ENCODE results near the gene PLEKHM2.

The PLEKHM2 gene

DNA sequence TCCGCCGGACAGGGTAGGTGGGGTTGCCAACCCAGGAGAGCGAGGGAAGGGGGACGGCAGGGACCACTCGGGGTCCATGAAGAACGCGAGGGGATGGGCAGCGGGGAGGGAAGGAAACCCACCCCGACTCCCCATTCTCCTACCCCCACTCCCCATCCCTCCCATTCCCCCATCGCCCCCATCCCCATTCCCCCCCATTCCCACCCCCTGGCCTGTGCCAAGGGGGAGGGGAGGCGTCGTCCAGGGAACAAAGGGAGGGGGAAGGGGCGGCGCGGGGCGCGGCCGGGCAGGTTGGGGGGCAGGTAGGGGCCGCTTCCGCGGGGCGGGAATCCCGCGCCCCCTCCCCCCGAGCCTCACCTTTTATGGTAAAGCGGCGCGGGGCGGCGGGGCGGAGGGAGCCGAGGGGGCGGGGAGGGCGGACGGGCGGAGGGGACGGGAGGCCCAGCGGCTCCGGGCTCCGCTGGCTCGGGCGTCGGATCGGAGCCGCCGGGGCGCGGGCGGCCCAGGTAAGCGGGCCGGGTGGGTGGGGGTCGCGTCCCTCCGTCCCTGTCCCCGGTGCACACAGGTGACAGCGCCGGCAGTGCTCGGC, 74.3 kb downstream of the PLEKHM2 start, which contains the start of gene FBLIM1:
Gene FBLIM1 (plus strand): TSS at position 453 of the 589 bp plus-strand sequence. CDS start 6,189 bp downstream, outside the sequence.
- no peak for DNase-seq (ENCODE audit: low read depth in 2 of 2)

DNA sequence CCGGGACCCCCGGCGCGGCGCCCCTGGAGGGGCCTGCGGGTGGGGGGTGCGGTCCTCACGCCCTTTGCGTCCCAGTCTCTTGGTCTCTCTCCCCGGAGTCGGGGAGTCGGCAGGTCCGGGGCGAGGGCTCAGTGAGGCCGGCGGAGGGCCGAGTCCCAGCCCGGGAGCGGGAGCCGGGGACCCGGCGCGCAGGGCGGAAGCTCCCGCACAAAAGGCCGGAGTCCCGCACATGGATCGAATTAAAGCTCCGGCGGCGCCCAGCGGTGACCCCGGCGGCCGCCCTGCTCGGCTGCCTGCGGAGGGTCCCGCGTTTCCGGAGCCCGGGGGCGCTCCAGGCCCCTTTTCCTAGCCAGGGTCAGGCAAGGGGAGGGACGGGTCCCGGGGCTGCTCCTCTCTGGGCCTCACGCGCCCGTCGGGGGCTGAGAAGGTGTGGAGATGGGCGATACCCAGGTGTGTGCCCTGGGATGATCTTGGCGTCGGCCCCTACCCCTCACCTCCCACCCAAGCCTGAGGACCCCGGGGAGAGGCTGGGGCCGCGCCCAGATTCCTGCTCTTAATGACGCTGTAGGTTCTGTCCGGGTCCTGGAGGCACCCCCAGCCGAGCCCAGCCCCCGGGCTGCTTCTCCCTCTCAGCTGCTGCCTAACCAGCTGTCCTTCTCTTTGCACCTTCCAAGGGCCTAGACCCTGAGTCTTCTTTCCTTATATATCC, 75.0 kb downstream of the PLEKHM2 start:
- no peak for DNase-seq (ENCODE audit: low read depth in 2 of 2)

DNA sequence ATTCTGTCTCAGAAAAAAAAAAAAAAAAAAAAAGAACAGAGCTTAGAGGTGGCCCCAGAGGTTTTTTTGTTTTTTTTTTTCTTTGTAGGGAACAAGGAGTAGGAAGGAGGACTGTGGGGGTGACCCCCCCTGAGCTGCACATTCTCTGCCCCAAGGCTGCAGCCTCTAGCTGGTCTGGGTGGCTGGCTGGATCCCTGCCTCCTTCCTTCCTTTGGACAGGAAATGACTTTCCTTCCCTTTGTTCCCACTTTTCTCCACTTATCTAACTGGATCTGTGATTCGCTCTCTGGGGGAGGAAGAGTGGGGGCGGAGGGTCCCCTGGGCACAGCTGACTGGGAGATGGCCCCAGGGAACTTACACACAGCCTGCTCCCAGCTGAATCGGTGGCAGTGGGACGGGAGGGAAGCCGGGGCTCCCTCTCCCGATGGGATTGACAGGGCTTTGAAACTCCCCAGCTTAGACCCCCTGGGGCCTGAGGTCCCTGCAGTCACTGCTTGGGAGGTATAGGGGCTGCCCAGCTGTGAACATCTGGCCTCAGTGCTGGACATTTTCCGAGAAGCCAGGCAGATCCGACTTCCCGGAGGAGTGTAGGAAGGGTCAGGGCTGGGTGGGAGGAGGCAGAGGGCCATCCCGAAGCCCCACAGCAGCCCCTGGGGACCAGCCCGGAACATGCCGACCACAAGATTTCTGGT, 76.5 kb downstream of the PLEKHM2 start:
- DNase-seq (ENCODE audit: low read depth in 2 of 2), result no peak

DNA sequence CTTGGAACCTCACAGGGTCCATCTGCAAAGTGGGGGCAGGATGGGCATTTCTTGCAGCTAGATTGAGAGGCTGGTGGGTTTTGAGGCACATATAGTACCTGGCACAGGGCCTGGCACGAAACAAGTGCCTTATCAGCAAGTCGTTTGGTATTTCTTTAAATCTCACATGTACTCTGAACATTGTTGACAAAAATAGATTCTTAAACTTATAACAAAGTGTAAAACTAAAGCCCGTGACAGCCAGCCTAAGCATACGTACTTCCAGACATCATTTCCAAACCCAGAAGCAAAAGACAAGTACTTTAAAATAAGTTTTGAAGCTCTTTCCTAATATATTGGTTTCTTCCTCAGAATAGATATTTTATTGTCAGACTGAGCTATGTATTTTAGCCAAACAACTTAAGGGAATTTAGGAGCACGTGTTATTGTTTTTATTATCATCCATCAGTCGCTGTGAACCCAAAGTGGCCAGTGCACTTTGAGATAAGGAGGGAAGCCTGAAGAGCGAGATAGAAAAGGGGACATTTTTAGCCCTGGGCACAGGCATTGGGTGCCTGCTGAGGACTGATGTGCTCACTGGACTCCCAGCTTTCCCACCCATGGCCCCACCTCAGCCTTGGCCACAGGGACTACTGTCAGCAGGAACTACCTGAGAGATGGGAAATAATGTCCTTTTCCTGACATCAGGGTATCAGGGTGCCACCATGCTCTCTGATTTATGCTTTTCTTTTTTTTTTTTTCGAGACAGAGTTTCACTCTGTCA, 77.4 kb downstream of the PLEKHM2 start:
- DNase-seq (ENCODE audit: low read depth in 2 of 2), result no peak

DNA sequence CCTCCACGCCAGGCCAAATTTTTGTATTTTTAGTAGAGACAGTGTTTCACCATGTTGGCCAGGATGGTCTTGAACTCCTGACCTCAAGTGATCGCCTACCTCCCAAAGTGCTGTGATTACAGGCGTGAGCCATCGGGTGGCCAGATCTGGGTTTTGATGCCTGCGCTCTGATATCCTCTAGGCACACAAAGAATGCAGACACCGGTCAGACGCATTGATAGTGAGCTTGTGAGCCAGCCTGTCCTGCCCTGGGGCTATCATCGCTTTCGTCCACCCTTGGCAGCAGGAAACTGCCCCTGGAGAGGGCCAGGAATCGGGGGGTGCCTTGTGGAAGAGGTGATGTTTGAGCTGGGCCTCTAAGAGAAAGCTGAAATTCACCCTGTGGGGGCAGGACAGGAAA, 78.4 kb downstream of the PLEKHM2 start:
- DNase-seq (ENCODE audit: low read depth in 2 of 2), result no peak

DNA sequence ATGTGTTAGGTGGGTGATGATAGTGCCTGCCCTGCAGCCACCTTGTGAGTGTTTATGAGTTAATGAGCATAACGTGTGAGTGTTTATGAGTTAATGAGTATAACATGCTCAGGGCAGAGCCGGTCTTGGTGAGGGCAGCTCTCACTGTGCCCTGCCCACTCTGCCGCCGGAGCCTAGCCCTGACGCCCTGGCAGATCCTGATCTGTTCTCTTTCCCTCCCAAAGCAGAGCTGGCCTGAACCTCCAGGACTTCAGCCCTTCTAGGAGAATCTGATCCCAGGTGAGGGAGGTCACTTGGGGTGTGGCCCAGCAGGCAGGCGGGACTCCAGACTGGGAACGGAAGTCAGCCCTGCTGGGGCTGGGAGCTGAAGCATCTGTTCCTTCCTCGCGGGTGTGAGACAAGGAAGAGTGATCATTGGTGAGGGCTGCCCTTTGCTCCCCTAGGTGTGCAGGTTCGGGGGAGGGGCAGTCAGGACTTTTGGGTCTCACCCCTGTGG, 80.2 kb downstream of the PLEKHM2 start:
- DNase-seq (ENCODE audit: low read depth in 2 of 2), result no peak

DNA sequence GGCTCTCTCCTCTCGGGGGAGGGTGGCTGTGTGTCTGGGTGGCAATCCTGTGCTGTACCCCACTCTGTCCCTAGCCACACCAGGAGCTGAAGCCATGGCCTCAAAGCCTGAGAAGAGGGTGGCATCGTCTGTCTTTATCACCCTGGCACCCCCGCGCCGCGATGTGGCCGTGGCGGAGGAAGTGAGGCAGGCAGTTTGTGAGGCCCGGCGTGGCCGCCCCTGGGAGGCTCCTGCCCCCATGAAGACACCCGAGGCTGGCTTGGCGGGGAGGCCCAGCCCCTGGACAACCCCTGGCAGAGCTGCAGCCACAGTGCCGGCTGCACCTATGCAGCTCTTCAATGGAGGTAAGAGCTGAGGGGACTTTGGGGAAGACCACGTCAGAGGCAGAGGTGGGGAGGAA, 80.8 kb downstream of the PLEKHM2 start:
- no peak for DNase-seq (ENCODE audit: low read depth in 2 of 2)

DNA sequence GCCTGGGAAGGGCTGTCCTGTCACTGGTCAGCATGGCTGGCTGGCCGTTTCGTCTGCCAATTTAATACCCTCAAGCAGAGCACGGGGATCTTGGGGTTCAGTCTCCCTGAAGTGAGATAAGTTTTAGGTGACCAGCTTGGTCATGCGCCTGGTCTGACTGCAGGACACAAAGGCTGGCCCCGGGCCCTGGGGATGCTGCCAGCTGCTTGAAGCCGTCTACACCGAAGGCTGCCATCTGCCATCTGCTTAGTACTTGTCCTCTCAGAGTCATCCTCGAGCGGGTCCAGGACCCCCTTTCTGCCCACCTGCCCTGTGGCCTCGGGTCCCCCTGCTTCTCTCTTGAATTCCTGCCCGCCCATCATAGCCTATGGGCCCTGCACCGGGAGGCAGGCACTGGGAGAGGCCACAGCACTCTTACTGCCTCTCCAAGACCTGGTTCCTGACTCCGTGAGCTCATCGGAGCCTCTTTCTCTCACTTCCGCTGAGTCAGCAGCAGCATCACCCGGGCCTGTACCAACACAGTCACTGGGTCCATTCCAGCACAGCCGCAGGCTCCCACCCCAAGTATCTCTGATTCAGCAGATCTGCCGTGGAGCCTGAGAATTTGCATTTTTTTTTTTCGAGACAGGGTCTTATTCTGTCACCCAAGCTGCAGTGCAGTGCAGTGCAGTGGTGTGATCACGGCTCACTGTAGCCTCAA, 81.5 kb downstream of the PLEKHM2 start:
- no peak for DNase-seq (ENCODE audit: low read depth in 2 of 2)

DNA sequence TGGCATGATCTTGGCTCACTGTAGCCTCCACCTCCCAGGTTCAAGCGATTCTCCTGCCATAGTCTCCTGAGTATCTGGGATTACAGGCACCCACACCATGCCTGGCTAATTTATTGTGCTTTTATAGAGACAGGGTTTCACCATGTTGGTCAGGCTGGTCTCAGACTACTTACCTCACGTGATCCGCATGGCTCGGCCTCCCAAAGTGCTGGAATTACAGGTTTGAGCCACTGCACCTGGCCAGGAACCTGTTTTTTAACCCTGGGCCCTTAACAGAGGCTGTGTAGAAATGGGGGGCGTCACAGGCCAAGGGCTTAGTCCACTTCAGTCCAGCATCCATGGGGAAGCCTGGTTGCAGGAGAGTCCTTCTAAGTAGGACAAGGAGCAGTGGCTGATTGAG, 83.8 kb downstream of the PLEKHM2 start:
- no peak for DNase-seq (ENCODE audit: low read depth in 2 of 2)

DNA sequence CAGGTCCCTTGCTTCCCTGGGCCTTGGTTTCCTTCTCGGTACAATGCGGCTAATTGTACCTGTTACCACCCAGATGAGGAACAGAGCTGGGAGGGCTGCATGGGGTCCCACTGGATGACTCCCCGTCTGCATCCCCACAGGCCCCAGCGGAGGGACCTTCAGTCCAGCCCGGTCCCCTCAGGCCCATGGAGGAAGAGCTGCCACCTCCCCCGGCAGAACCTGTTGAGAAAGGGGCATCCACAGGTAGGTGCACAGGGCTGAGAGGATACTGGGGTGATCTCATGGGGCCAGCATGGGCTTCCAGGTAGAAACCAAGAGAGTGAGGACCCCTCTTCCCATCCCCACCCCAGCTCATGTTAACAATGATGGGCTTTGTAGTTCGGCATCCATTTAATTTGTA, 84.3 kb downstream of the PLEKHM2 start:
- no peak for DNase-seq (ENCODE audit: low read depth in 2 of 2)

DNA sequence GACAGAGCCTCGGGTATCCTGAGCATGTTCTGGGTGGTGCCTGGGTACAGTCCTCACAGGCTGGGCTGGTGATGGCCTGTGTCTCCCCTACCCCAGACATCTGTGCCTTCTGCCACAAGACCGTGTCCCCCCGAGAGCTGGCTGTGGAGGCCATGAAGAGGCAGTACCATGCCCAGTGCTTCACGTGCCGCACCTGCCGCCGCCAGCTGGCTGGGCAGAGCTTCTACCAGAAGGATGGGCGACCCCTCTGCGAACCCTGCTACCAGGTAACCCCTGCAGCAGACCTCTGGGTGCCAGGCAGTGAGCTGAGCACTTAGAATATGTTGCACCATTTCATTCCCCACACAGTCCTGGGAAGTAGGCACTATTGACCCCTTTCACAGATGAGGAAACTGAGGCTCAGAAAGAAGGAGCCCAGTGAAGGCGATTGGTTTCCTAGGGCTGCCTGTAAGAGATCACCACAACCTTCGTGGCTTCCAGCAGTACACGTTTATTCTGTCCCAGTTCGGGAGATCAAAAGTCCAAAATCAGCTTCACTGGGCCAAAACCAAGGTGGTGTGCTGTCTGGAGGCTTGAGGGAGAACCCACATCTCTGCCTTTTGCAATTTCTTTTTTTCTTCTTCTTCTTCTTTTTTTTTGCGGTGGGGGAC, 86.3 kb downstream of the PLEKHM2 start:
- no peak for DNase-seq (ENCODE audit: low read depth in 2 of 2)

DNA sequence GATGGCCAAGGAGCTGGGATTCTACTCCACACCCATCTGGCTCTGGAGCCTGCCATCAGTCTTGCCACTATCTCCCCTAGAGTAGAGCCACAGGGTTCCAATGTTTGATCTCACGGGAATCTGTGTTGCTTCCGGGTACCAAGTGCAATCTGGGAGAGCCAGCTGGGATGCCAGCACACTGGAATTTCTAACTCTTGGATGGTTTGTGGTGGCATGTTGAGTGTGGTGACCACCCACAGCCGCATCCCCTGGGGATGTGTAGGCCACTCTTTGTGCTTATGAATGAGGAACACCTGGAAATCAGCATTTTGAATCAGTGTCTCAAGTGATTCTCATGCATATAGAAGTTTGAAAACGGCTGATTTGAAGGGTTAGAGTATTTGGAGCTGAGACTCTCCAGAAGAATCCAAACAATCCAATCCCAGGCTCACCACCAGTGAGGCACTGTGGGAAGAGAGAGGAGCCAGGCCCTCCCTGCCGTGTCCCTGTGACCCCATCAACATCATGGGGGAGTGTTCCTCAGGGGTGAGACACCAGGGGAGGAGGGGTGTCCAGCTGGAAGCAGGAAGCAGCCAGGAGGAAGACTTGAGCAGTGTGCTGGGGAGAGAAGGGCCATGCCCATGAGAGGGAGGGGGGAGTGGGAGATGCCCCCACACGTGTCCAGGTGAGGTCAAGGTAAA, 87.9 kb downstream of the PLEKHM2 start:
- DNase-seq (ENCODE audit: low read depth in 2 of 2), result no peak

DNA sequence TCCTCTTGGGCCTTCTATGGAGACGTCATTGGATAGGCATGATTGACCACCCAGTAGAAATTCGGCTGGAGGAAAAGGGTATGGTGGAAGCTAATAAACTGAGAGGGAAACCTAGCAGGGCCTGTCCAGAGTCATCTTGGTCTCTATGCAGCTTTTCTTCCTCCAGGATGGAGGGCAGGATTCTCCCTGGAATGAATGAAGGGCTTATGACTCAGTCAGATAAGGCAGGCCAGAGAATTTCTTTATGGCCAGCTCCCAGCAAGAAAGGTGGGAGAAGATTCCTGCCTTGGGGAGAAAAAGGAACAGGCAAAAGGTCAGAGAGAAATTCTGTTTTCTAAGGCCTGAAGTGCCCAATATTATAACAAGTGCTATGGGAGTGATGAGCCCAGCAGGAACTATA, 91.6 kb downstream of the PLEKHM2 start:
- no peak for DNase-seq (ENCODE audit: low read depth in 2 of 2)

DNA sequence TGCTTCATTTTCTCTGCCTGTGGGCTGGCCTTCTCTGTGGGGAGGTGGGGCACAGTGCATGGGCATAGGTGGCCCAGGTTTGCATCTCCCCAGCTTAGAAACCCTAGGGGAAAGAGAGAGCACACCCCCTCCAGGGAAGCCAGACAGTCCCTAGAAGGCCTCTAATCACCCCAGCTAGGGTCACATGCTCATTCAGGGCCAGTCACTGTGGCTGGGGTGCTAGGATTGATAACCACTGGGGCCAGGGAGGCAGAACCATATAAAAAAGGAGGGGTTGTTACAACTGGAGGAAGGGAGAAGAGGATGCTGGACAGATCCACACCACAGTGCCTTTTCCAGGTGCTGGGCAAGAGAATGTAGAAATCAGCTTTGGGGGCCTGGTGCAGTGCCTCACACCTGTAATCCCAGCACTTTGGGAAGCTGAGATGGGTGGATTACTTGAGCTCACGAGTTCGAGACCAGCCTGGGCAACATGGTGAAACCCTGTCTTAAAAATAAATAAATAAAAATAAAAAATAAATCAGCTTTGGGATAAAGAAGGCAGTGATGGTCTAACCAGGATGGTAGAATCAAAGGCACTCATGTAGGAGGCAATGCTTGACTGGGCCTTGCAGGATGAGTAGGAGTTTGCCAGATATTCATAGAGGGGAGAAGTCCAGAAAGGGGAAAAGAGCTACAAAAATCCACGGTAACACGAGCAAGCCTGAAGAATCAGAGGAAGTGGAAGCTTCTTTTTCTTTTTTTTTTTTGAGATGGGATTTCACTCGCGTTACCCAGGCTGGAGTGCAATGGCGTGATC, 94.0 kb downstream of the PLEKHM2 start:
- no peak for DNase-seq (ENCODE audit: low read depth in 2 of 2)

Measured in stimulated activated CD8-positive, alpha-beta memory T cell treated with anti-CD3 and anti-CD28 coated beads, Interleukin-7, amount 100 ng/mL, for 1 hour (primary cell).